NCI-H1930 (cell line): ENCODE results near the gene STT3A.

Source experiments
- DNase-seq, 2 experiments: peaks; one replicate each; lab custom pipeline; 2025; lab: John Stamatoyannopoulos, UW

STT3A gene

DNA sequence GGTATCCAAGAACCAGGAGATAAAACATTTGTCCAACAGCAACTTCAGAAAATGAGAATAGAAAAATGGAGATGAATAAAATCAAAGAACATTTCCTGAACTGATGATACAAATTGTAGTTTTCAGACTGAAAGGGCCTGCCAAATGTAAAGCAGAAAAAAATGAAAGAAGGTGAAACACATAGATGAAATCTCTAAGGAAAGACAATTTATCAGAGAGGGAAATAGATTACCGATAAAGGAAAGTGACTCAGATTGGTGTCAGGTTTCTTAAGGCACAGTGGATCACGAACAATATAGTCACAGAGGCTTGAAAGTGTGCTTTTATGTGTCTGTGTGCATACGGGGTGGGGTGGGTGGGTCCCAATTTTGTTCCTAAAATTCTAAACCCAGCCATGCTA lies 4.1 kb upstream of the STT3A start:
- no peak for DNase-seq

DNA sequence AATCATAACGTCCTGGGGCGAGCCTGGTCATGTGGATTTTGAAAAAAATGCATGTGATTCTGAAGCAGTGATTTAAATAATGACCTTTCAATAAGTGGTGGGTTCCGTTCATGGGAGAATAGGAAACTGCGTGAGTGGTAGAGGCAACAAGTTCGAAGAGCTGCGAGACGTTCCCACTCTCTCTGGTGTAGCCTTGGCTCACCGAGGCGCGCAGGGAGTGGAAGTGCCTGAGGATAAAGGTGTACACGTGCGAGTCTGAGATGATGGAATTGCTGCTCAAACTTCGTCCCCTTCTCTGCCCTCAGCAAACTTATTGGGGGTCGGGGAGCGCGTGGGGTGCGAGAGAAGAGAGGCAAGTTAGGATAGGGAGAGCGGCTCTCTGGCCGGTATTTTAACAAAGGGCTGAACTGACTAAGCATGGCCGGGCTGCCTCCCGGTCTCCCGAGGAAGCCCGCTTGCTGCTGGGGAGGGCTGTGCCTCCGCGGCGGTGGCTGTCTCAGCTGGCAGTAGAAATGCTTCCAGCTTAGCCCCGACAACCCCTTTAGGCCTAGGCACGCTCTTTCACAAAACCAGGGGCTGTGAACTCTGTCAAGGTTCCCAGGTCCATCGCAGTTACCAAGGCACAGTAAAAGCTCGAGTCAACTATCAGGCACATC lies 875 bp upstream of the STT3A start:
- no peak for DNase-seq

DNA sequence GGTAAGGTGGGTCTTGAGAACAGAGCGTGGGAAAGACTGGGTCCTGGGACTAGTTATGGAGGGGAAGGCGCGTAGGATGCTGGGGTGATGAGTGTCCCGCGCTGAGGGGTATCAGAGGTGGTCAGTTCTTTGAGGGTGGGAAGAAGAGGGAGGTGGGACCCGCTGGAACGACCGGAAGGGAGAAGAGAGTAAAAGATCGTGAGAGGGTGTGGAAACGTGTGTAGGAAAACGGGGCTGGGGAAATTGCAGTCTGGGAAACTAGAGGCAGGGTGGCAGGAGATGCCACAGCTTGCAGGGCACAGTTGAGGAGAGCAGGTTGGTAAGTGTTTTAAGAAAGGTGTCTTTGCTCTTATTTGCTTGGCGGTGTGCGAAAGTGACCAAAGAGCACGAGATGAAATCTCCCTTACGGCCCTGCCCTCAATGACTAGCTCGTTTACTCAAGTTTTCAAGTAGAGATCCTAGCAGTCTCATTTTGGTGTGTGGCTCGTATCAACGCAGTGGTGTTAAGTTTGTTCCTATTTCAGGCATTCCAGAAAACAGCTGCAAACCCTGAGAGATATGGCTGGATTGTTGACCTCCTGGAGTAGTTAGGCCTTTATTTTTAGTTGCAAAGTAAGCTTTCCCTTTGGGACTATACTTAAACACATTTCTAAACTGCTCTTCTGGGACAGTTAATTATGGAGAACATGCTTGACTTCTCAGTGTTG lies 615 bp downstream of the STT3A start:
- DNase-seq: no peak

DNA sequence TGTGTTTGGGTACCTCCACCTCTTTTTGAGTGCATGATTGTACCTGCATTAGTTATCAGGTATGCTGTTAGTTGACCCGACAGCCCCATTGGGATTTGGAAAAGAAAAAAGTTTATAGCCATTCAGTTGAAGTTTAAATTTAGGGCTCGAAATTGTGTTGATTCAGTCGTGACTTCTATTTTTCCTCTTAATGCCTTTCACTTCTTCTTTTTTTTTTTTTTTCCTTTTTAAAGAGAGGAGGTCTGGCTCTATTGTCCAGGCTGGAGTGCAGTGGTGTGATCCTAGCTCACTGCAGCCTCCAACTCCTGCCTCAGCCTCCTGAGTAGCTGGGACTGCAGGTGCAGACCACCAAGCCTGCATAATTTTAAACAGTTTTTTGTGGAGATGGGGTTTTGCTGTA lies 2.3 kb downstream of the STT3A start:
- no peak for DNase-seq

DNA sequence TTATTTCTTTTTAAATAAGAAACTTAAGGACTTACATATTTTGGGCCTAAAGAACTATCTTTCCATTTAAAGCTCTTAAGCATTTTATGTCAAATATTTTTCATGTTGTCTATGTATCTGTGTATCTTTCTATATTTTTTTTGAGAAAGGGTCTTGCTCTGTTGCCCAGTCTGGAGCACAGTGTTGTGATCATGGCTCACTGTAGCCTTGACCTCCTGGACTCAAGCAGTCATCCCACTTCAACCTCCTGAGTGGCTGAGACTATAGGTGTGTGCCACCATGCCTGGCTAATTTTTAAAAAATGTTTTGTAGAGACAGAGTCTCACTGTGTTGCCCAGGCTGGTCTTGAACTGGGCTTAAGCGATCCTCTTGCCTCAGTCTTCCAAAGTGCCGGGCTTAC lies 8.0 kb downstream of the STT3A start:
- no peak for DNase-seq

DNA sequence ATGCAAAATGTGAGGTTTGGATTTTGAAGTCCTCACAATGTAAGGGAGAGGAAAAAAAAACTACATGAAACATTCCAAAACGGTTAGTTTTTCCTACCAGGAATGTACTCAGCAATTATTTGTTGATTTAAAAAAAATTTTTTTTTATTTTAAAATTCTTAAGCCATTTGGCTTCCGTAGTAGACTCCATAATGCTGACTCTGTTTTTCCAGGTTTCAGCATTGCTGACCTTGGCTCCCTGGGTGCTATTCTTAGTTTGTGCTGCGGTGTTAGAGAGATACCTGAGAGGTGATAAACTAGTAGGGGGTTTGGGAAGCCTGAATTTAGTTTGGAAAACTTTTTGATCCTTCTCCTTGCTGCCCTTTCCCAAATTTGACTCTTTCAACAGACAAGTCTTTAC lies 10.6 kb downstream of the STT3A start:
- no peak for DNase-seq

DNA sequence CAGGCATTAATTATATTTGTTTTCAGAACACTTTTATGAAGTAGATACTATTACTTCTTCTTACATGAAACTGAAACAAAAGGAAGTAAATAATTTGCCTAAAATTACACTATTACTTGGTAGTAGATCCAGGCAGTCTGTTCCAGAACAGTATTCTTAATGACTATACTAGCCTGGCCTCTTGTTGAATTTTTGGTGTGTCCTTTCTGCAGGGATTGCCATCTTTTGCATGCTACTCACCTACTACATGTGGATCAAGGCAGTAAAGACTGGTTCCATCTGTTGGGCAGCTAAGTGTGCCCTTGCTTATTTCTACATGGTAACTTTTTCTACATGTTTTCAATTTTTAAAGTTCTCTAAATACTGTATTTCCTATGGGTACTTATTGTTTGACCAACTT lies 12.8 kb downstream of the STT3A start:
- DNase-seq: no peak

DNA sequence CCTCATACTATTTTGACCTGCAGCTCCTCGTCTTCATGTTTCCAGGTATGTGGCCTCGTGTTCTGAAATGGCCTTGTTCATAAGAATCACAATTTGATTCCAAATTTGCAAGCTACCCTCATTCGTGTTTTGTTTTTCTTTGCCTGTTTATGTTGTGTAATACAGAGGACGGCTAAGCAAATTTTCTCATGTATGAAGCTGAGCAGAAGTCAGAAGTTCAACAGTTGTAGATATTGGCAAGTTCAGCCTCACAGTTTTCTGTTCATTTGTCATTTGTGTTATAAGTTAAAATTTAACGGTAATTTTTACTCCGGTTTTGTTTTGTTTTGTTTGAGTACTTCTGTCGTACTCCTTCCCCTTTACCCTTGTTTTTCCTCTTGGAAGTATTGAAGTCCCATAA lies 16.9 kb downstream of the STT3A start:
- DNase-seq: no peak

DNA sequence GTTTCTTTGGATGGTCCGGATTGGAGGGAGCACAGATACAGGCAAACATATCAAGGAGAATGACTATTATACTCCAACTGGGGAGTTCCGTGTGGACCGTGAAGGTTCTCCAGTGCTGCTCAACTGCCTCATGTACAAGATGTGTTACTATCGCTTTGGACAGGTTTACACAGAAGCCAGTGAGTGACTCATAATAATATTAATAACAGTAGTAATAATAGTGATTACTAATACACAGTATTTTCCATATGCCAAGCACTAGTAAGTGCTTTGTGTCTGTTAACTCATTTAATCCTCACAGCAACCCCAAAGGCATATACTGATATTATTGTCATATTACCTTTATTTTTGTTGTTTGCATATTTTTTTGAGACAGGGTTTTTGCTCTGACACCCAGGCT lies 25.7 kb downstream of the STT3A start:
- DNase-seq: no peak

DNA sequence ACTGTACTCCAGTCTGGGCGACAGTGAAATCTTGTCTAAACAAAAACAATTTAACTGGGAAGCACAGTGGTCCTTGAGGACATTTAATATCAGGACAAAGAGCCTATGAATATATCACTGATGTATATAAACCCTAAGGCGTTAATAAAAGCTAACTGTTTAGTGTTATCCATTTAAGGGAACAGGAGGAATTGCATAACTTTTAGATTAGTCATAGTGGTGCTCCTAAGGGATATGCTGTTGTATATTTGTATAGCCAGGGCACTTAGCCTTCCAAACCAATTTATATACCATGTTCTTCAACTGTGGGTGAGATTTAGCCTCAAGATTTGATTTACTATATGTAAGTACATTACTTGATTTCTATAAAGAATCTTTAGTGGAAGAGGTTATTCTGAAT lies 29.3 kb downstream of the STT3A start:
- no peak for DNase-seq

DNA sequence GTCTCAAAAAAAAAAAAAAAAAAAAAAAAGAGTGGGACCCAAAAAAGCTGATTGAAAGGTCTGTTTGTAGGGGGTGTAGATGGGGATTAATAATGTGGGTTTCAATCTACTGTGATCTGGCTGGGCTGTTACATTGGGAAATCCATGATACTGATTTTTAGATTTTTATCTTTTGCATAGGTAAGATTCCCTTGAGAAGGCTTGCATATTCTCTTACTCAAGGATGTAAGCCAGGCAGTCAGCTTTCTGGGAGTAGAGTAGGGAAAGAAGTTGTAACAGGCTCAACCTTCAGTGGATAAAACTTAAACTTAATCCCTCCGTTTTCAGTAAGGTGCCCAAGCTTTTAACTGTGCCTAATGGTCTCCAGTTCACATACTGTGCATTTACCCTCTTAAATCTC lies 30.4 kb downstream of the STT3A start:
- no peak for DNase-seq

DNA sequence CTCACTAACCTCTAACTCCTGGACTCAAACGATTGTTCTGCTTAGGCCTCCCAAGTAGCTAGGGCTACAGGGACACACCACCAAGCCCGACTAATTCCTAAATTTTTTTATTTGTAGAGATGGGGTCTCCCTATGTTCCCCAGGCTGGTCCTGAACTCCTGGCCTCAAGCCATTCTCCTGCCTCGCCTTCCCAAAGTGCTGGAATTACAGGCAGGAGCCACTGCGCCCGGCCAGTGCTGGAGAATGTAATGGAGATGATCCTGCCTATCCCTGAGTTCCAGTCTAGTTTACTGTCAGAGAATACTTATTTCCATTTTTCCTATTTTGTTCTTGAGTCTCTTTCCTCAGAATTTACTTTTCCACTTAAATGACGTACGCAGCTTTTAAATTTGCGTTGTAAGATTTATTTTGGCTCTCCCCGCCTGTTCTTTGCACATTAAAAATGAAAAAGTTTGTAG lies 32.1 kb downstream of the STT3A start, which contains the start of gene CHEK1:
TSS of gene CHEK1 (plus strand) at position 408 of the 458 bp plus-strand sequence. CDS start 1,606 bp downstream, outside the sequence.
- no peak for DNase-seq

DNA sequence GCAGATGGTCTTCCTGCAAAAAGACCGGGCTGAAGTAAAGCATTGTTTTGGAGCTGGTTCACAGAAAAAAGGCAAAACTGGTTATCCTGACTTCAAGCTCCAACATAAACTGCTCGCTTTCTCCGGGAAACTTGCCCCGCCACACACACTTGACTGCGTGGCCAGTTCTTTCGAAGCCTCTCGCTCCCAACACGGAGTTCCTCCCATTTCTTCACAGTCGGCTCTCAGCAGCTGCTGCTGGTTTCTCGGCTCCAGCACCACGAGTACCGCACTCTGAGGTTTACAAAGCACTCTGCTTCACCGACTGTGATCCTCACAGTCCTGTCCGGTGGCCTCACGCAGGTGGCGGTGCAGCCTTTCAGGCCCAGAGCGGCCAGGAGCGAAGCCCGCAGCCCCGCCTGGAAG lies 32.6 kb downstream of the STT3A start:
- DNase-seq: no peak

DNA sequence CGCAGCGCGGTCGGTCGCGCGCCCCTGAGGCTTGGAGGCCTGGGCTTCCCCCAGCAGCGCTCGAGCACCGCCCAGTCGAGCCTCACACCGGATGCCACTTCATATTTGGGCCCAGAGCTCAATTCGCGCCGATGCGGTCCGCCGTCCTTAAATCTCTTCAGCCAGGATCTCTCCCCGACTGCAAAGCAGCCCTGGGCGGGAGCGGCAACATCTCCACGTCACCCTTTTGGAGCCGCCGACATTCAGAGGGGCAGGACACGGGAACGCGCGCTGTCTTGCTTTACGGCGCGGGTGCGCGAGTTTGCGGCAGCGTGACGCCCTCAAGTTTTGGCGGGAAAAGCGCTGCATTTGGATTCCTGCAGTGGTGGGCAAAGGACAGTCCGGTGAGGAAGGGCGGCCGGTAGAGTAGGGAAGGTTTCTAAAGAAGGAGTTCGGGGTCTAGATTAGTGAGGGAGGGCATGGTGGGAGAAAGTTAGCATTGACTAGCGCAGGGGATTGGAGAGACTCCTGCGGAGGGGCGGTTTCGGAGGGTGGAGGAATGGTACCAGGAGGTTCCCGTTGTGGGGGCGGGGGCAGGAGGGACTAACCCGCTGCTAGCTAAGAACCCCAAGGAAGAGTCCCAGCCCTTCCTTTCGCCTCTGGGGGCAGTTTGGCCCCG lies 33.1 kb downstream of the STT3A start:
- DNase-seq: peak; percentile 90 to 91

DNA sequence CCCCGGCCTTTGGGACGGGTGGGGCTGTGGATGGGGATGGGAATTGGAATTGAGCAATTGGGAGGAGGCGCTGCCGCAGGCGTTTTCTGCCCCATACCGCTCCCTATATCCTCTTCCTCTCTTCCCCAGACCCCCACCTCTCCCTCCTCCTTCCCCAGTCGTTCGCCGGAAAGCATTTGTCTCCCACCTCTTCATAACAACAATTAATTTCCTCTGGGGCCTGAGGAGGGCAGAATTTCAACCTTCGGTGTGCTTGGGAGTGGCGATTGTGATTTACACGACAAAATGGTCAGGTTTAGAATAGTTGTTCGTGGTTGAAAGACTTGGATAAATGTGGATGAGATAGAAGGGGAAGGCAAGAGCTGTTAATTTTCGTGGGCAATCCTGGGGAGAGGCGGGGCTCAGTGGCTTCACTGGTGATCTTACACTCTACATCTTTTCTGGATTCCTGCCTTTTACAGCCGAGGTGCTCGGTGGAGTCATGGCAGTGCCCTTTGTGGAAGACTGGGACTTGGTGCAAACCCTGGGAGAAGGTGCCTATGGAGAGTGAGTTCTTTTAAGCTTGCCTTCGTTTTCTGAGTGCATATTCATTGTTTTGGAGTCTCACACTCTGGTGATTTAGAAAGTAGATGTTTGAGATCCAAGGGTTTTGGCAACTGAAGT lies 33.8 kb downstream of the STT3A start:
- peak; percentile 62 to 67 for DNase-seq

DNA sequence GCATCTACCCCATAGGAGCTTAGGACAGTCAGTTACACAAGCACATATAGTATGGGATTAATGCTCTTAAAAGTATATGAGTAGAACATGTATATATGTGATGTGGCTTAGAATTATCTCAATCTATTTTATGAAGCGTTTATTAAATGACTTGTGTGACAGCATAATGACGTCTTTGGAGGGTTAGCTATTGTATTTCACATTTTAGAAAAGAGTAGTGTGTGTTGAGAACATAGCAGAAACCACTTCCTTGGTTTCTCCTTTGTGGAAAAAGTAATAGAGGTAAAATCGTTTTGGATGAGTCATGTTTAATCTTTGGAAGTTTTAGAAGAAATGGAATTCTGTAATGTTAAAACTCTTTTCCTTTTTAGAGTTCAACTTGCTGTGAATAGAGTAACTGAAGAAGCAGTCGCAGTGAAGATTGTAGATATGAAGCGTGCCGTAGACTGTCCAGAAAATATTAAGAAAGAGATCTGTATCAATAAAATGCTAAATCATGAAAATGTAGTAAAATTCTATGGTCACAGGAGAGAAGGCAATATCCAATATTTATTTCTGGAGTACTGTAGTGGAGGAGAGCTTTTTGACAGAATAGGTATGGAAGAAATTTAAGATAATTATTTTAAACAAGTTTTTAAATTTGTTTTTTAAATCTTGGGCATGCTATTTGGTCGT lies 34.7 kb downstream of the STT3A start:
- no peak for DNase-seq

DNA sequence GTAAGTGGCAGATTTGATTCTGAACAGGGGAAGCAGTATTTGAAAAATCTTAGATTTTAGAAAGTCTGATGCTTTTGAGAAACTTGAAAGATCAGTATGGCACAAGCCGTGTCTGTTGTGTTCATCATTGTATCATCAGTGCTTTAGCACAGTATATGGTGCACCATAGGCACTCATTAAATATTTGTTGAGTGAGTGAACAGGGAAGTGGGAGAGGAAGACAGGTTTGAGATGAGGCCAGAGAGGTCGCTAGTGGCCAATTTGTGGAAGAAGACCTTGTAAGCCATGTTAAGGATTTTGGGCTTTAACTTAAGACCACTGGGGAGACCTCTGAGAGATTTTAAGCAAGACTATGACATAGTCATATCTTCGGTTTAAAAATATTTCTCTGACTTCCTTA lies 45.2 kb downstream of the STT3A start:
- DNase-seq: no peak

DNA sequence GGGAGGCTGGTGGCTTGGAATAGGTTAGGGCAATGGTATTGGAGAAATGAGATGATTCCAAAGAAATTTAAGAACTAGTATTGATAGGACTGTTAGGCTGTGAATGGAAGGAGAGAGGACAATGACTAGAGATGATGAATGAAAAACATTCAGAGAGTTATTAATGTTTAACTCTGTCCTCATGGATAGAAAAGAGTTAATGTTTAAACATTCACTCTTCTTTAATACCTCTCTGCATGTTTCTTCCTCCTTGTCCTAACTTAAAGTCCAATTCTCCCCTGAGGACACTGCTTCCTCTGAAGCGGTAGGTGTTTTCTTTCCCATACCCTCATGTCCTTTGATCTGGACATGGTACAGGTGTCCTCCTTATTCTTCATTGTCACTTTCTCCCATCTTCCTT lies 45.7 kb downstream of the STT3A start:
- no peak for DNase-seq

DNA sequence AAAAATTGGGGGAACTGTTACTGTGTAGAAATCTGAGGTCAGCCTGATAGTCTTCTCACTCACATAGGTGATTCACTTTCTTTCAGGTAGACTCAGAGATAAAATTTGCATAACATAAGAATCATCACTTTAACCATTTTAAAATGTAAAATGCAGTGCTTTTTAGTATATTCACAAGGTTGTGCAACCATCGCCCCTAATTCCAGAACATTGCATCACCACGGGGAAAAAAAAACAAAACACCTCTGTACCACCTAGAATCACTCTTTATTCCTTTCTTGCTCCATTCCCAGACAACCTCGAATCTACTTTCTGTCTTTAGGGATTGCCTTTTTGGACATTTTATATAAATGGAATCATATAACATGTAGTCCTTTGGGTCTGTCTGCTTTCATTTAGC lies 53.2 kb downstream of the STT3A start:
- no peak for DNase-seq

DNA sequence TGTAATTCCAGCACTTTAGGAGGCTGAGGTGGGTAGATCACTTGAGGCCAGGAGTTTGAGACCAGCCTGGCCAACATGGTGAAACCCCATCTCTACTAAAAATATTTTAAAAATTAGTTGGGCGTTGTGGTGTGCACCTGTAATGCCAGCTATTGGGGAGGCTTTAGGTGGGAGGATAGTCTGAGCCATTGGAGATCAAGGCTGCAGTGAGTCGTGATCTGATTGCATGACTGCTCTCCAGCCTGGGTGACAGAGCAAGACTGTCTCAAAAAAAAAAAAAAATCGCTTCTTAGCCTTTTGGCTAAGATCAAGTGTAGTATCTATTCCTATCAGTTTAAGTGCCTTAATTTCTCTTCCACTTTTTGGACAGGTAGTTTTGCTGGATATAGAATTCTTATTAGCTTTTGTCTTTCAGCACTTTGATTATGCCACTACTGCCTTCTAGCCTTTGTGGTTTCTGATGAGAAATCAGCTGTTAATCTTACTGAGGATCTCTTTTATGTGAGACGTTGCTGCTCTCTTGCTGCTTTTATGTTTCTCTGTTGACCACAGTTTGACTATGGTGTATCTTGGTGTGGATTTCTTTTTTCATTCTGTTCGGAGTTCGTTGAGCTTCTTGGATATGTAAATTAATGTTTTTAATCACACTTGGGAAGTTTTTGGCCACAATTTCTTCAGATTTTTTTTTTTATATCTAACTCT lies 57.0 kb downstream of the STT3A start:
- no peak for DNase-seq

DNA sequence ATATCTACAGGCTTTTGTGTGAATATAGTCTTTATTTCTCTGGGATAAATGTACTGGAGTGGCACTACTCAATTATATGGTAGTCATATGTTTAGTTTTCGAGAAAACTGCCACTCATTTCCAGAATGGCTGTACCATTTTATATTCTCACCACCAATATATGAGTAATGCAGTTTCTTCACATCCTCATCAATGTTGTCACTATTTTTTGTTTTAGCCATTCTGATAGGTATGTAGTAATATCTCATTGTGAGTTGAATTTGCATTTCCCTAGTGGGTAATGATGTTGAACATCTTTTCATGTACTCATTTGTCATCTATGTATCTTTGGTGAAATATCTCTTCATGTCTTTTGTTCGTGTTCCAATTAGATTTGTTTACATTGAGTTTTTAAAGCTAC lies 70.0 kb downstream of the STT3A start:
- DNase-seq: no peak

DNA sequence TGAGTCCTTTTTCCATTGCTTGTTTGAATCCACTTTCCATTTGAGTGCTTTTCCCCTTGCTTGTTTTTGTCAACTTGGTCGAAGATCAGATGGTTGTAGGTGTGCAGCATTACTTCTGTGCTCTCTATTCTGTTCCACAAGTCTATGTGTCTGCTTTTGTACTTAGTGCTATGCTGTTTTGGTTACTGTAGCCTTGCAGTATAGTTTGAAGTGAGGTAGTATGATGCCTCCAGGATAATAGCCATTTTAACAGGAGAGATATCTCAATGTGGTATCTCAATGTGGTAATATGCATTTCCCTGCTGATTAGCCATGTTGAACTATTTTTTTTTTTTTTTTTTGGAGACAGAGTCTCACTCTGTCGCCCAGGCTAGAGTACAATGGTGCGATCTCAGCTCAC lies 71.3 kb downstream of the STT3A start:
- DNase-seq: no peak
